AG10803 (cell line): ENCODE data around the gene CACNA1C.
A peak's percentile ranks its signal among the peaks of the same experiment; 100 is the strongest.

Experiments
- DNase-seq: peaks from one replicate; pipeline ENCODE4 v3.0.0; 2010; ENCODE audit warnings: low read depth
- H3K4me3 ChIP-seq: 2 replicates; pipeline ENCODE4 v1.5.1; 2011; ENCODE audit warnings: mild to moderate bottlenecking, low read length, control low read depth
- CTCF ChIP-seq: conservative IDR thresholded peaks from 2 replicates; pipeline ENCODE4 v1.5.1; 2011; ENCODE audit warnings: mild to moderate bottlenecking, low read length, control low read depth, inconsistent platforms

The CACNA1C gene

GRCh38 chr12:2013086-2013485 lies 39.7 kb upstream of the CACNA1C start:
- DNase-seq, result no peak
- no peak for TF ChIP-seq CTCF
- no peak overlapping the region for H3K4me3 ChIP-seq

DNA sequence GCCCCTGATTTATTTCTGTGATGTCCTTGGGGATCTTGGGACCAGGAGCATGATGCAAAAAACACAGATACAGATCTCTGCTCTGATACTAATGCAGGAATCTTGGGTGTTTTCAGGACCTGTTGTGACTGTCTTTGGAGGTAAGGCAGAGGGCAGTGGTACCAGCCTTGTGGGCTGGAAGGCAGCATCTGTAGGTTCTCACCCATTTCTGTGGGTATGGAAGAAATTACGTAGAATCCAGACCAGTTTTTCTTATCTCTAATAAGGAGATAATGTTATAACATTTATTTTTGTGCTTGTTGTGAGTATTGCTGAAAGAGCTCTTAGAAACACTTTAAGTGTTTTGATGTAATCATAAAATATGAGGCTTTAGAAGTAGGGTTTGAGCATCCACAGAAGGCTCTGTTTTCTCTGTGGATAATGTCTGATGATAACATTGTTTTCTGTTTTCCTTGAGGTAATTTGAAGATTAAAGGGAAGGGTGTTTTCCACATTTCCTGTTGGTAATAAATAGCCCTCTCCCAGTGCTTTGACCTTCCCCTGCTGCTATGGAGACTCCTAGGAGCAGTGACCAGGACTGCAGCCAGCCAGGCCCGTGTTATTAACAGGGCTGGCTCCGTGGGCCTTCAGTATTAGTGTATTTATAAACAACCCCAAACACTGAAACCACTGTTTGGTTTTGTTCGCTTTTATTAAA lies 39.1 kb upstream of the CACNA1C start:
- TF ChIP-seq CTCF, result no peak
- no peak for DNase-seq
- H3K4me3 ChIP-seq, result no peak overlapping the region

- TF ChIP-seq CTCF, result no peak
- no peak for DNase-seq
- H3K4me3 ChIP-seq, result no peak overlapping the region
These were observed 38.6 kb upstream of the CACNA1C start for GRCh38 chr12:2014231-2014630.

DNA sequence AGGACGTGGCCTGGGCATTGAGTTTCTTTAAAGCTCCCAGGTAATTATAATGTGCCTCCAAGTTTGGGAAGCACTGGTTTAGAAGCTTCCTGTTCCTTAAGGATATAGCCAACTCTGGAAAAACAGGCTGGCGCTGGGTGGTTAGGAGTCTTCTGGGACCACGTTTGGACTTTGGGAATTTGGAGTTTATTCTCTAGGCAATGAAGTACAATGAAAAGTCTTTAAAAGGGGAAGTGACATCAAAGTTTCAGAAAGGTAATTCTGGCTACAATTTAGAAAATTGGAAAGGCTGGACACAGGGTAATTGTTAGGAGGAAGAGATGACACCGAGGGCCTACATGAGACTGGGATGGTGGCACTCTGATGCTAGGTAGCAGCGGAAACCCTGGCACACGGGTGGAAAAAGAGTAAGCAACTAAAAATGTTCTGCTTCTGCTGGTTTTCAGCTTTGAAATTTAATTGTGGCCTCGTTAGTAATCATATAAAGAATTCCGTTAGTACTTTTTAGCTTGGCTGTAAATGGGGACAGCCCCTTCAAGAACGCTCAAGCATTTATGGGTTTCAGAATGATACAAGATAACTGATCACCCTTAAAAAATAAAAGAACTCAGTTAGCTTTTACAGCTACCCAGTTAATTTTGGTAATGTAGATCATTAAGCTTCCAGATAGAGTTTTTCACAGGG lies 35.8 kb upstream of the CACNA1C start:
- DNase-seq, result no peak

DNA sequence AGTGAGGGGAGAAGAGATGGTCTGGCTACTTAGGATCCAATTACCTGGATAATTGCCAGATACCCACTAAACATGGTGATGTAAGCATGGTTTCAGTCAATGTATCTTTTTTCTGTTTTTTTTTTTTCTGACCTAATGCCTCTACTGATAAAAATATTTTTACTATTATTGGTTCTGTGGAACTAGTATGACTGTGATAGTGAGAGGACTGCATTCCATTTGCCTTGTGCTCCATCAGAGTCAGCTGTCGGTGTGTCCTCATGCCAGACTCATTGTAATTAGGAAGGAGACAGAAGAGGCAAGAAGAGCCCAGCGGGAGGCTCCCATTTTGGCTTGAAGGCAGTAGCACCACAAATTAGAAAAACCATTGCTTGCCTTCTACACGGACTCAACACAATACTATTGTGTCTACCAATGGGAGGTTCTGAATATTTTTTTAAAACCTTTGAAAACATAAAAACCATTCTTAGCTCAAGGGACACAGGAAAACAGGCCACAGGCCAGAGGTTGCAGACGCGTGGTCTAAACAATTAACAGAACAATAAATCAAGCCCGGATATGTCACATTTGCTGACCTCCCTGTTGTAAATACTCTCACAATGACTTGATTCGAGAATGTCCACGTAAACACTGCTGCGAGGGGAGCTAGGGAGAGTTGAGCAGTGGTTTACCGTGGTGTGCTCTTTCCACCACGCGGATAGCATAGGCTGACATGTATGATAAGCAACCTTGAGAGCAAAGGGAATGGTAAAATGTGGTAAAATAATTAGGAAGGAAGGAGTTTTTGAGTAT lies 35.0 kb upstream of the CACNA1C start:
- DNase-seq, result peak; percentile 12
- no peak for TF ChIP-seq CTCF
- no peak overlapping the region for H3K4me3 ChIP-seq

More for the DNA sequence above, 35.8 kb upstream of the CACNA1C start:
- TF ChIP-seq CTCF, result no peak
- H3K4me3 ChIP-seq, result no peak overlapping the region

DNA sequence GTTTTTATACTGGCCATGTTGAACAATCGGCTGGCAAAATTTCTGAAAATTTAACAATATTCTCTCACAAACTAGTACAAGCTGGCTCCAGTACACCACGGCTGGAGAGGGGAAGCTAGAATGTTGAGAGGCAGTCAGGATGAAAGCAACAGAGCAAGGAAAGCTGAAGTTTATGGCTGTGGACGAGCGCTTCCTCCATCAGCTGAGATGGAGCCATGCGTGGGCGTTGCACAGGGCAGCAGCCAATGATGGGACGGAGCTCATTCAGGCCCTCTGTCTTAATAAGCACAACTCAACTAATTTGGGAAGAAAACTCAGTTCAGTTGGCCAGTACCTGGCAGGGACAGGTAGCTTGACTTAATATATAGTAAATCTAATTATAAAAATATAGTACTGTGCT lies 34.4 kb upstream of the CACNA1C start:
- TF ChIP-seq CTCF, result no peak

More for the DNA sequence above, 34.4 kb upstream of the CACNA1C start:
- no peak for DNase-seq
- H3K4me3 ChIP-seq, result no peak overlapping the region
